Activated CD4-positive, alpha-beta T cell treated with anti-CD3 and anti-CD28 coated beads for 36 hours (primary cell): ENCODE data around the gene ARHGAP19. TPM values are rescaled to one million over a fixed set of nuclear protein-coding genes. Genes with fewer than 3 reads are reported as not detected.

Experiments
- ATAC-seq: fragments of 200-7000 bp; cut with Tn5 transposase; one replicate; pipeline ENCODE4 v1.10.0; 2021; ENCODE audit warnings: mild to moderate bottlenecking, moderate library complexity
- CTCF ChIA-PET: fragments of 350-600 bp; sonication (Branson Sonifier 250); formaldehyde crosslinking; loops from one replicate; lab custom pipeline; 2021; ENCODE audit warnings: antibody characterized with exemption; lab: Charles Lee
- POLR2A ChIA-PET: fragments of 350-600 bp; sonication (Branson Sonifier 250); formaldehyde crosslinking; loops from one replicate; lab custom pipeline; 2021; ENCODE audit warnings: antibody characterized with exemption, inconsistent platforms; lab: Charles Lee
- DNase-seq: peaks from one replicate; pipeline ENCODE4 v3.0.0-alpha.2; 2020
- H3K27ac Mint-ChIP-seq: one replicate; pipeline ENCODE4 v1.8.0; 2021; ENCODE audit warnings: mixed read lengths
- H3K27me3 Mint-ChIP-seq: one replicate; pipeline ENCODE4 v1.8.0; 2021; ENCODE audit warnings: mixed read lengths
- H3K36me3 Mint-ChIP-seq: one replicate; pipeline ENCODE4 v1.8.0; 2021; ENCODE audit warnings: low read depth, mixed read lengths
- H3K4me1 Mint-ChIP-seq: one replicate; pipeline ENCODE4 v1.8.0; 2021; ENCODE audit warnings: mixed read lengths
- H3K4me3 Mint-ChIP-seq: one replicate; pipeline ENCODE4 v1.8.0; 2021; ENCODE audit warnings: mild to moderate bottlenecking, moderate library complexity, mixed read lengths
- H3K9me3 Mint-ChIP-seq: one replicate; pipeline ENCODE4 v1.8.0; 2021; ENCODE audit warnings: low read depth, mixed read lengths
- intact Hi-C, 2 experiments: fragments of 100-400 bp; cut with DNase I in 1 of 2; cut with micrococcal nuclease in 1 of 2; formaldehyde crosslinking; loops; one replicate each; pipeline versions ENCODE4 v1.14.2 to v1.15.1; 2022 to 2024; cut with DNase I, micrococcal nuclease
- total RNA-seq, 2 experiments: library from RNA; stranded (reverse); gene quantifications; one replicate each; pipeline ENCODE4 v1.2.3, GENCODE V29; 2021

ARHGAP19 gene
- total RNA-seq, 2 experiments from 2014 or later = 55.9 to 70.2 TPM

DNA sequence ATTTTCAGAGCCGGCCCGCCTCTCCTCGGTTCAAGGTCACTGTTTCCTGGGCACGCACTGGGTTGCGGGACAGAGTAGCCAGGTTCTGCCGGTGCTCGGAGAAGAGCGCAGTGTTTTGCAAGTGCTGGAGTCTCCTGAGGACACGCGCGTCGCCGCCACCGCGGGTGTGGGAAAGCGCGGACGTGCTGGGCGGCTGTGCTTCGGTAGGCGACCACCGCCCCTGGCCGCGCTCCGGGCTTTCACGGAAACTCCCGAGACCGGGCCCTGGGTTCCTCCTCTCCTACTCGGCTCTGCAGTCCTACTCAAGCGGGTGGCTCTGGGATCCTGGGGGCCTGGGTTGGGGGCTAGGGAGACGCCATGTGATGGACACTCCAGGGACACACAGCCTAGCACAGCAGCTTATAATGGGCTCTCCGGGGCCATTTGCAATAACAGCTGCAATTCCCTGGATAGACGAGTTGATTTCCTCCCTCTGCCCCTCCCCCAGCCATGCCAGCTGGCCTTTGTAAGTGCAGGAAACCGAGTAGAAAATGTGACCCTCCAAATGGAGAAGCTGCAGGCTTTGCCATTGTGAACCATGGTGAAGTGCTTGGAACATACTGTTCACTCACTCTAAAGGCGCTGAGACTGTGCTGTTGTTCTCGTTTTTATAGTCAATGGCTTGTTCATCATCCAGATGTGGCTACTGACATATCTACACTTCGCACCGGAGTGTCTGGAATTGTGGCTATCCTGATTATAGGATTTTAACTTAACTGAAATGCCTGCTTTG is 28.8 kb upstream of the ARHGAP19 start:
- CTCF ChIA-PET = interaction anchor here (0.6 to 1.2 kb wide), 5 partner anchors 12 to 124 kb away, joined by 3 to 6 read pairs (median 4); no protein-coding TSS in a partner anchor
- peak; percentile 31 for DNase-seq
- peak; percentile 5 for ATAC-seq
- Mint-ChIP-seq H3K4me3 (peak overlapping the region; percentile 64), H3K9me3 (no peaks in the 10 kb centered on the region), H3K27ac (peak overlapping the region; percentile 82), H3K27me3 (no peaks in the 10 kb centered on the region), H3K36me3 (no peaks in the 10 kb centered on the region), H3K4me1 (peaks cover 31% of the 10 kb centered on the region)
- intact Hi-C loops = loop anchor here in 1 of 2 experiments (2.0 kb wide), 1 partner anchor 42 kb away; no protein-coding TSS in a partner anchor
- POLR2A ChIA-PET = no interaction called here

DNA sequence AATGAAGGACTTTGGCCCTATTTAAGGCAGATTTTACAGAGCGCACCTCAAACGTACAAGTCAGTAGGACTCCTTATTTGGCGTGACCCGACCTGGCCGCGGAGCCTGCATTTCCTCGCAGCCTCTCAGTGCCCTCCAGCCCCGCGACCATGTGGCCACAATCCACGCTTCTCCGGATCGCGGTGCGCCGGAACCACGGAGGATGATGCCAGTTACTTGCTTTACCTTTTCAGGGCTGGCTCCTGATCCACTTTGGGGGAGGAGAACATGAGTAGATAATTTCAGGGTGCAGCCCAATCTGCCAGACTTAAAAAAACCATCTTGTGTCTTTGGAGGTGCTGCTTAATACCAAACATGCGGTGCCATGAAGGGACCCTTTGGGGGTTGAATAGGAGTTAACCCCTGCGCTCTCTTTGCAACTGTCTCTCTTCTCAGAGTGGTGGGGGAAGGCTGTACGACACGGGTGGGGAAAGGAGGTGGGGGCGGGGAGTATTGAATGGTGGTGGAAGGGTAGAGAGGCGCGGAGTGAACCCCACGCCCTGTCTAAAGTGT is 28.1 kb upstream of the ARHGAP19 start:
- DNase-seq = peak; percentile 48
- H3K4me1 Mint-ChIP-seq = peaks cover 29% of the 10 kb centered on the region
- ATAC-seq = no peak
- CTCF ChIA-PET = interaction anchor here (0.7 to 2.3 kb wide), 9 partner anchors 11 to 141 kb away, joined by 3 to 22 read pairs (median 3); partner anchors contain the start of genes FRAT2 and RRP12
- no peaks in the 10 kb centered on the region for H3K36me3 Mint-ChIP-seq
- POLR2A ChIA-PET = interaction anchor here (1.6 to 3.0 kb wide), 2 partner anchors 12 to 28 kb away, joined by 4 to 27 read pairs; partner anchors contain the start of genes ARHGAP19 and FRAT2
- H3K4me3 Mint-ChIP-seq = peak overlapping the region; percentile 64
- intact Hi-C loops = loop anchor here in 1 of 2 experiments (1.0 to 2.0 kb wide), 2 partner anchors 14 to 42 kb away; partner anchors contain the start of gene FRAT2
- no peaks in the 10 kb centered on the region for H3K27me3 Mint-ChIP-seq
- no peaks in the 10 kb centered on the region for H3K9me3 Mint-ChIP-seq
- peak overlapping the region; percentile 82 for H3K27ac Mint-ChIP-seq

DNA sequence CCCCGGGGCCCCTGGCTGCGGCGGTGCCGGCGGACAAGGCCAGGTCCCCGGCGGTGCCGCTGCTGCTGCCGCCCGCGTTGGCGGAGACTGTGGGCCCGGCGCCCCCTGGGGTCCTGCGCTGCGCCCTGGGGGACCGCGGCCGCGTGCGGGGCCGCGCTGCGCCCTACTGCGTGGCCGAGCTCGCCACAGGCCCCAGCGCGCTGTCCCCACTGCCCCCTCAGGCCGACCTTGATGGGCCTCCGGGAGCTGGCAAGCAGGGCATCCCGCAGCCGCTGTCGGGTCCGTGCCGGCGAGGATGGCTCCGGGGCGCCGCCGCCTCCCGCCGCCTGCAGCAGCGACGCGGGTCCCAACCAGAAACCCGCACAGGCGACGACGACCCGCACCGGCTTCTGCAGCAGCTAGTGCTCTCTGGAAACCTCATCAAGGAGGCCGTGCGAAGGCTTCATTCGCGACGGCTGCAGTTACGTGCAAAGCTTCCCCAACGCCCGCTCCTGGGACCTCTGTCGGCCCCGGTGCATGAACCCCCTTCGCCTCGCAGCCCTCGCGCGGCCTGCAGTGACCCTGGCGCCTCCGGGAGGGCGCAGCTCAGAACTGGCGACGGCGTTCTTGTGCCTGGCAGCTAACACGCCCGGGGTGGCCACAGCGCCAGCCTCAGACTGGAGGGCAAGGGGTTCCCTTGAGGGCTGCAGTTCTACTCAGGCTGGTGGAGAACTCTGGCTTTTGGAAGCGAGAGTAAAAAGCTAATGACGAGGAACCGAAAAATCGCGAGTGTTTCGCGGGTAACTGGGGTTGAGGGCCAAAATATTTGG is 27.4 kb upstream of the ARHGAP19 start:
- ATAC-seq = peak; percentile 66
- CTCF ChIA-PET = interaction anchor here (0.9 to 2.3 kb wide), 8 partner anchors 12 to 142 kb away, joined by 3 to 22 read pairs (median 4); partner anchors contain the start of genes FRAT2 and RRP12

DNA sequence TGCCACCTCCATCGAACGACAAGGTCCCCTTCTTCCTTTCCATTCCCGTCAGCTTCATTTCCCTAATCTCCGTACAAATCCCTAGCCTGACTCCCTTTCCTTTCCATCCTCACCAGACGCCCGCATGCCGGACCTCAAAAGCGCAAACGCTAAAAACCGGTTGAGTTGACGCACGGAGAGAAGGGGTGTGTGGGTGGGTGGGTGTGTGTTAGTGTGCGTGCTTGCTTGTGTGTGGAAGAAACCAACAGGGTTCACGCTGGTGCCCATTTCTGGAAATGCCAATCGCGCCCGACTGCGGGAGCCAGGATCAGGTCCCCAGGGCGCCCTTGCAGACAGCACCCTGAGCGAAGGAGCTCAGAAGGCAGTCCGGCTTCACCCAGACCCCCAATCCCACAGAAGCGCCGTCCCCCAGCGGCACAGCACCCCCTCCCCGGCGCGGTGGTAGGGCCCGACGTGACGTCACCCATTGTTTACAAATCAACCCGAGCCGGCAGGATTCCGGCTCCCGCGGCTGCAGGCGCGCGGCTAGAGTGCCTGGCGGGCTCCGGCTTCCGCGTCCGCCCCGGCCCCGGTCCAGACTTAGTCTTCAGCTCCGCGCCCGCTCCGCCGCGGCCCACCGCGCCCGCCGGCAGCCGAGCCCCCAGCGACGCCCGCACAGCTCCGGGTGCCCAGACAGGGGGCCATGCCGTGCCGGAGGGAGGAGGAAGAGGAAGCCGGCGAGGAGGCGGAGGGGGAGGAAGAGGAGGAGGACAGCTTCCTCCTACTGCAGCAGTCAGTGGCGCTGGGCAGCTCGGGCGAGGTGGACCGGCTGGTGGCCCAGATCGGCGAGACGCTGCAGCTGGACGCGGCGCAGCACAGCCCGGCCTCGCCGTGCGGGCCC is 26.6 kb upstream of the ARHGAP19 start, which contains the start of gene FRAT1:
FRAT1 (plus strand) TSS at position 500 of the 880 bp plus-strand sequence; CDS start at position 683, 183 bp downstream.
- H3K27me3 Mint-ChIP-seq = no peaks in the 10 kb centered on the region
- peaks cover 29% of the 10 kb centered on the region for H3K4me1 Mint-ChIP-seq
- H3K4me3 Mint-ChIP-seq = peak within 1 kb of the TSS; percentile 91
- no peaks in the 10 kb centered on the region for H3K9me3 Mint-ChIP-seq
- ATAC-seq = peak; percentile 64
- ChIA-PET POLR2A (interaction anchor here (1.6 to 3.0 kb wide), 2 partner anchors 14 to 27 kb away, joined by 4 to 27 read pairs; partner anchors contain the start of genes ARHGAP19 and FRAT2), CTCF (interaction anchor here (0.6 to 2.3 kb wide), 7 partner anchors 10 to 263 kb away, joined by 3 to 22 read pairs (median 4); partner anchors contain the start of genes FRAT2 and RRP12)
- peak; percentile 92 for DNase-seq
- intact Hi-C loops = loop anchor here (1.0 to 5.0 kb wide), 7 partner anchors 15 to 732 kb away; partner anchors contain the start of genes ARHGAP19 (in 2 of the 2), FRAT2 (in 1 of the 2), LCOR (in 1 of the 2) and MMS19 (in 1 of the 2)
- no peaks in the 10 kb centered on the region for H3K36me3 Mint-ChIP-seq
- H3K27ac Mint-ChIP-seq = peak within 1 kb of the TSS; percentile 99

More for the DNA sequence above, 27.4 kb upstream of the ARHGAP19 start:
- H3K27ac Mint-ChIP-seq = peak overlapping the region; percentile 82
- peak; percentile 78 for DNase-seq
- H3K36me3 Mint-ChIP-seq = no peaks in the 10 kb centered on the region
- no peaks in the 10 kb centered on the region for H3K27me3 Mint-ChIP-seq
- intact Hi-C loops = loop anchor here (1.0 to 5.0 kb wide), 8 partner anchors 14 to 733 kb away; partner anchors contain the start of genes ARHGAP19 (in 2 of the 2), FRAT2 (in 2 of the 2), LCOR (in 1 of the 2) and MMS19 (in 1 of the 2)
- peak overlapping the region; percentile 91 for H3K4me3 Mint-ChIP-seq
- peaks cover 29% of the 10 kb centered on the region for H3K4me1 Mint-ChIP-seq
- no peaks in the 10 kb centered on the region for H3K9me3 Mint-ChIP-seq
- POLR2A ChIA-PET = interaction anchor here (1.6 to 3.0 kb wide), 2 partner anchors 13 to 28 kb away, joined by 4 to 27 read pairs; partner anchors contain the start of genes ARHGAP19 and FRAT2

DNA sequence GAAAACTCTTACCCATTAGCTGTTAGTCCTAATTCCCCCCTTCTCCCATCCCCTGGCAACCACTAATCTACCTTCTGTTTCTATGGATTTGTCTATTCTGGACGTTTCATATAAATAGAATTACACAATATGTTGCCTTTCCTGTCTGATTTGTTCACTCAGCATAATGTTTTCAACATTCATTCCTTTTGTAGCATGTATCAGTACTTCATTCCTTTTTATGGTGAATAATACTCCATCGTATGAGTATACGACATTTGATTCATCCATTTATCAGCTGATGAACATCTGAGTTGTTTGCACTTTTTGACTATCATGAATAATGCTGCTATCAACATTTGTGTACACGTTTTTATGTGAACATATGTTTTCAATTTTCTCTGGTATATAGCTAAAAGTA is 22.2 kb upstream of the ARHGAP19 start:
- no peaks in the 10 kb centered on the region for H3K36me3 Mint-ChIP-seq
- H3K4me3 Mint-ChIP-seq = no peak overlapping the region
- ChIA-PET POLR2A (no interaction called here), CTCF (interaction anchor here (0.8 to 1.7 kb wide), 2 partner anchors 17 to 37 kb away, joined by 3 to 6 read pairs; no protein-coding TSS in a partner anchor)
- intact Hi-C loops = loop anchor here in 1 of 2 experiments (5.0 kb wide), 1 partner anchor 482 kb away; the partner anchor contains the start of gene LCOR
- no peaks in the 10 kb centered on the region for H3K27me3 Mint-ChIP-seq
- peaks cover 10% of the 10 kb centered on the region for H3K4me1 Mint-ChIP-seq
- DNase-seq (no peak), ATAC-seq (no peak)
- no peaks in the 10 kb centered on the region for H3K9me3 Mint-ChIP-seq
- H3K27ac Mint-ChIP-seq = no peak overlapping the region

DNA sequence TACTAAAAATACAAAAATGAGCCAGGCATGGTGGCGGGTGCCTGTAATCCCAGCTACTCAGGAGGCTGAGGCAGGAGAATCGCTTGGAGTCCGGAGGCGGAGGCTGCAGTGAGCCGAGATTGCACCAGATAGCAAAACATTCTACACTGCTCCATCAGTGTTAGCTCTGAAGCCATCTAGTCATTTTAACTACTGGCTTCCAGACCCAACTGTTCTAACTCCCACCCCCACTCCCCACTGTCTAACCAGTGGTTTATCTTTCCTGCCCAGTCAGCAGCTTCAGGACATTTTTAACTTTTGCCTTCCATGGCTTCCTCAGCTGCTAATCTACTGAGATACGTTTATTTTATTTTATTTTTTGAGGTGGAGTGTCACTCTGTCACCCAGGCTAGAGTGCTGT is 20.5 kb upstream of the ARHGAP19 start:
- ChIA-PET POLR2A (no interaction called here), CTCF (no interaction called here)
- H3K4me3 Mint-ChIP-seq = no peak overlapping the region
- ATAC-seq (no peak), DNase-seq (no peak)
- no peaks in the 10 kb centered on the region for H3K27me3 Mint-ChIP-seq
- intact Hi-C loops = no loop called here
- no peaks in the 10 kb centered on the region for H3K9me3 Mint-ChIP-seq
- no peaks in the 10 kb centered on the region for H3K36me3 Mint-ChIP-seq
- H3K4me1 Mint-ChIP-seq = peaks cover 4% of the 10 kb centered on the region
- H3K27ac Mint-ChIP-seq = no peak overlapping the region

DNA sequence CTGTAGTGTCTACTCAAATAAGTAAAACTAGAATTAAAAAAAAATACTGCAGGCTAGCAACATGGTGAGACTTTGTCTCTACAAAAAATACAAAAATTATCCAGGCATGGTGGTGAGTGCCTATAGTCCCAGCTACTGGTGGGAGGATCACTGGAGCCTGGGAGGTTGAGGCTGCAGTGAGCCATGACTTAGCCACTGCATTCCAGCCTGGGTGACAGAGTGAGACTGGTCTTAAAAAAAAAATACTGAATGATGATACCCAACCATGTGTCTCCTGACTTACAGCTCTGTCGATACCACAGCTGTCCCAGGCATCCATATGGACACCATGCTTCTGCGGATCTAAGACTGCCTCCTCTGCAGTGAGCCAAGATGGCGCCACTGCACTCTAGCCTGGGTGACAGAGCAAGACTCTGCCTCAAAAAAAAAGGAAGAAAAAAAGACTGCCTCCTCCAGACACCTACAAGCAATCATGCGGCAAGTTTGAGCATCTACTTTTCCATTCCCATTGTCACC is 18.7 kb upstream of the ARHGAP19 start:
- Mint-ChIP-seq H3K27me3 (no peaks in the 10 kb centered on the region), H3K9me3 (no peaks in the 10 kb centered on the region), H3K36me3 (no peaks in the 10 kb centered on the region), H3K4me3 (no peak overlapping the region), H3K4me1 (no peaks in the 10 kb centered on the region), H3K27ac (no peak overlapping the region)
- intact Hi-C loops = no loop called here
- ChIA-PET POLR2A (no interaction called here), CTCF (no interaction called here)
- no peak for DNase-seq
- ATAC-seq = no peak

DNA sequence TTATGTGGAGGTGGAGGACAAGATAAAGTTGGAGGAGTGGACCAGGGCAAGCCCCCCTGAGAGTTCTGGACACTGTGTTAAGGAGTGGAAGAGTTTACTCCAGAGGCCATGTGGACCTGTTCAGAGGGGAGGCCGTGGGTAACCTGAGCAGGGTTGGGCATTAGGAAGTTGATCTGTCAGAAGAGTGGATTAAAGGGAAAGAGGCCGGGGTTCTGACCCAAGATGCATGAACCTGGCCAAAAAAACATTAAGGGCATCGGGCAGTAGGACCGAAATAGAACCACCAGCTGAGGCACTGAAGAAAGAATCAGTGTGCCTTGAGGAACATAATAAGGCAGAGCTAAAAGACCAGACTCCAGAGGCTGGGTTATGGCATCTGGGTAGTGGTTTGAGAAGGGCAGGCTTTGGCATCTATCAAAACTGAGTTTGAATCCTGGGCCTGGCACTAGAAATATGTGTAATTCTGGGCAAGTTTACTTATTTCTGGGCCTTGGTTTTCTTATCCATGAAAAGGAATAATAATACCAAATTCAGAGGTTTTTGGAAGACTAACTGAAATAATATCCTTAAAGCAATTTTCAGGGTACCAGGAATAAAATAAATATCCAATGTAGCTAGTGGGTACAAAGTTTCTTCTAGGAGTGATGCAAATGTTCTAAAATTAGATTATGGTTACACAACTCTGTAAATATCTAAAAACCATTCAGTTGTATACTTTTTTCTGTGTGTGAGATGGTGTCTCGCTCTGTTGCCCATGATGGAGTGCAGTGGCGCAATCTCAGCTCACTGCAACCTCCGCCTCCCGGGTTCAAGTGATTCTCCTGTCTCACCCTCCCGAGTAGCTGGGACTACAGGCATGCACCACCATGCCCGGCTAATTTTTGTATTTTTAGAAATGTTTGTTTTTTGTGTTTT is 15.7 kb upstream of the ARHGAP19 start:
- no peaks in the 10 kb centered on the region for H3K27me3 Mint-ChIP-seq

DNA sequence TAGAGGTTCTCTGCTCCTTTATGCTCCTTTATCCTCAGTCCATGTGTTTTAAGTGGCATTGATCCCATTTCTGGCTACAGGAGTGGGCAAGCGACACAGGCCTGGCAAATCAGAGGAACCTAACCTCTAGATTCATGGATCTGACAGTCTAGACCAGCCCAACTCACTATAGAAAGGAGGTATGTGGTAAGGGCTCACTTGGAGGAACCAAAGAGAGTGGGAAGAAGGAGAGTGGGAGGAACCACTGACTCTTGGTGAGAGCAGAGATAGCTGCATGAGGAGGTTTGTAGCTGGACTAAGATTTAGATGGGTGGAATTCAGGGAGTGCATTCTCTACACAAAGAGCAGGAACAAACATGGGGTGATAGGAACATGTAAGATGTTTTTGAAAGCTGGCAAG is 15.0 kb upstream of the ARHGAP19 start:
- DNase-seq = no peak
- no peak overlapping the region for H3K4me3 Mint-ChIP-seq
- ChIA-PET CTCF (interaction anchor here (1.1 kb wide), 1 partner anchor 25 kb away, joined by 3 read pairs; no protein-coding TSS in a partner anchor), POLR2A (no interaction called here)
- no peaks in the 10 kb centered on the region for H3K4me1 Mint-ChIP-seq
- H3K9me3 Mint-ChIP-seq = no peaks in the 10 kb centered on the region
- no peak overlapping the region for H3K27ac Mint-ChIP-seq
- no peaks in the 10 kb centered on the region for H3K27me3 Mint-ChIP-seq
- no peaks in the 10 kb centered on the region for H3K36me3 Mint-ChIP-seq
- intact Hi-C loops = no loop called here
- no peak for ATAC-seq

More for the DNA sequence above, 15.7 kb upstream of the ARHGAP19 start:
- intact Hi-C loops = no loop called here
- DNase-seq (no peak), ATAC-seq (no peak)
- ChIA-PET CTCF (interaction anchor here (1.1 kb wide), 3 partner anchors 19 to 29 kb away, joined by 3 read pairs; no protein-coding TSS in a partner anchor), POLR2A (interaction anchor here (0.6 kb wide), 1 partner anchor 64 kb away, joined by 4 read pairs; no protein-coding TSS in a partner anchor)
- no peaks in the 10 kb centered on the region for H3K36me3 Mint-ChIP-seq
- no peak overlapping the region for H3K27ac Mint-ChIP-seq
- no peak overlapping the region for H3K4me3 Mint-ChIP-seq
- no peaks in the 10 kb centered on the region for H3K4me1 Mint-ChIP-seq
- H3K9me3 Mint-ChIP-seq = no peaks in the 10 kb centered on the region
